ENCODE results near the gene NMS.

NMS gene

DNA sequence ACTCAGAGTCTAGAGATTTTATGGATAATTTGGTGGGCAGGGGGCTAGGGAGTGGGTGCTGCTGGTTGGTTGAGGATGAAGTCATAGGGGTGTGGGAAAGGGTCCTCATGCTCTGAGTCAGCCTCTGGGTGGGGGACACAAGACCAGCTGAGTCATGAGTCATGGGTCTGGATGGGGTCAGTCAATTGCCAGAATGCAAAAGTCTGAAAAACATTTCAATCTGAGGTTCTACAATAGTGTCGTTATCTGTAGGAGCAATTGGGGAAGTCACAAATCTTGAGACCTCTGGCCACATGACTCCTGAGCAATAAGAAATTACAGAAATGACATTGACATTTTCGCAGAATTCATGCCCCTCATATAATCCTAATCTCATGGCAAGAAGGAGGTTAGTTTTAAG lies 15.1 kb downstream of the NMS start:
- DNase-seq: no peak

DNA sequence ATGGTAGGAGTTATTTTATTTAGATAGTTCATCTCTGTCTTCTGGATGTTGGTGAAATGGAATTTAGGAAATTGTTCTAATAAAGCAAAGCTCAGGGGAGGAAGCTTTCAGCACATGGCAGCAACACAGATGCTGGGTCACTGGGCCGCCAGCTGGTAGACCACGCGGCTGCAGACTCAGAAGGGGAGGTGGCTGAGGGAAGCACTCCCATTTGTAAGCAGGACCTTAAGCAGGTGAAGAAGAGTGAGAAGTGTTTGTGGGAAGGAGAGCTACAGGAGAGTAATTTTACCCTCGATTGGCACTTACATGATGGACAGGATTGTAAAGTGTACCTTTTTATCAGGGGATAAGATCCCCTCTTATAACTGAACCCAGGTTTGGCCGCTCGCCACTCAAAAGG lies 24.4 kb downstream of the NMS start:
- no peak for DNase-seq

DNA sequence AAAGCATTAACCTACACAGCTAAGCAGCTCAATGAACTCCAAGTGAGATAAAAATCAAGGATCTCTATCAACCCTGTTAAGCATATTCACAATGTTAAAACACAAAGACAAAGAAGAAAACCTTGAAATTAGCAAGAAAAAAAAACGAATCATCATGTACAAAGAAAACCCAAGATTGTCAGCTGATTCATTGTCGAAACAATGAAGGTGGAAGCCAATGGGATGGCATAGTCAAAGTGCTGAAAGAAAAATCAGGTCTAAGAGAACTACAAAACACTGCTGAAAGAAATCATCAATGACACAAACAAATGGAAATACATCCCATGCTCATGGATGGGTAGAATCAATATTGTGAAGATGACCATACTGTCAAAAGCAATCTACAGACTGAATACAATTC lies 32.5 kb downstream of the NMS start:
- DNase-seq: no peak

DNA sequence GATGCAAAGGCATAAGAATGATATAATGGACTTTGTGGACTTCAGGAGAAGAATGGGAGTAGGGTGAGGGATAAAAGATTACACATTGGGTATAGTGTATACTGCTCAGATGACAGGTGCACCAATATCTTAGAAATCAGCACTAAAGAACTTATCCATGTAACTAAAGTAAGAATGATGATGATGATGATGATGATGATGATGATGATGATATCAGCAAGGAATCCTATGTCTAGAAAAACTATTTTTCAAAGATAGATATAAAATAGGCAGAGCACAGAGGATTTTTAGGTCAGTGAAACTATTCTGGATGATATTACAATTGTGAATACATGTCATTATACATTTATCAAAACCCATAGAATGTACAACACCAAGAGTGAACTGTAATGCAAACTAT lies 34.3 kb downstream of the NMS start:
- no peak for DNase-seq

DNA sequence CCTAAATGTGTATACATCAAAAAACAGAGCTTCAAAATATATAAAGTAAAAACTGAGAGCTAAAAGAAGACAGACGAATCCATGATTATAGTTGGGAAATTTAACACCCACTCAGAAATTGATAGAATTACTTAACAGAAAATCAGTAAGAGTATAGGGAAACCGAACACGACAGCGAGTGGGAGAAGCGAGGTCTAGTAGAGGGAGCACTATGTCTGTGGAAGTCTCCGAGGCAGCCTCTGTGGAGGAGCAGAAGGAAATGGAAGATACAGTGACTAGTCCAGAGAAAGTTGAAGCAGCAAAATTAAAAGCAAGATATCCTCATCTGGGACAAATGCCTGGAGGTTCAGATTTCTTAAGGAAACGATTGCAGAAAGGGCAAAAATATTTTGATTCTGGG lies 38.8 kb downstream of the NMS start:
- DNase-seq: no peak

DNA sequence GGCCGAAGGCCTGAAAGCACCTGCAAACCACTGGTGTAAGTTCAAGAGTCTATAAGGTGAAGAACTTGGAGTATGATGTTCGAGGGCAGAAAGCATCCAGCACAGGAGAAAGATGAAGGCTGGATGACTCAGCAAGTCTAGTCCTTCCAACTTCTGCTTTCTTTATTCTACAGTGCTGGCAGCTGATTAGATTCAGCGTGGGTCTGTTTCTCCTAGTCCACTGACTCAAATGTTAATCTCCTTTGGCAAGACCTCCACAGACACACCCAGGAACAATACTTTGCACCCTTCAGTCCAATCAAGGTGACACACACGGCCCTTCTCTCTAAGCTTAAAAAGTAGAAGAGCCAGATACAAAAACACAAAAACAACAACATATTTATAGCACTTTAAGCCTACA lies 43.4 kb downstream of the NMS start:
- no peak for DNase-seq

DNA sequence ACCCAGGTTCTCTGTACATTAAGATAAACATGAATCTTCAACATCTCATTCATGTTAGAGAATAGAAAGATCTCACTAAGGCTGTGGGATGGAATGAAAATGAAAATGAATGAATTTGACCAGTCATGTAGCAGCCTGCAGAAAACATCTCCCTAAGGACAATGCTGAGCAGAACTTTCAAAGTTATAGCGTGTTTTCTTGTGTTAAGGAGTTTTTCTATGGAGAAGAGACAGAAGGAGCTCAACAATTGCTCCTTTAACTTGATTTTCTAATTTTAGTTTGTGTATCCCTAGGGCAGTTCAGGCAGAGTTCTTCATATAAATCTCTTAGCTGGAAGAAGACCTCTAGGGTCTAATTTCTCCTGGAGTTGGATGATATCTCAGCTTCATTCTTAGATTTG lies 47.3 kb downstream of the NMS start:
- no peak for DNase-seq

DNA sequence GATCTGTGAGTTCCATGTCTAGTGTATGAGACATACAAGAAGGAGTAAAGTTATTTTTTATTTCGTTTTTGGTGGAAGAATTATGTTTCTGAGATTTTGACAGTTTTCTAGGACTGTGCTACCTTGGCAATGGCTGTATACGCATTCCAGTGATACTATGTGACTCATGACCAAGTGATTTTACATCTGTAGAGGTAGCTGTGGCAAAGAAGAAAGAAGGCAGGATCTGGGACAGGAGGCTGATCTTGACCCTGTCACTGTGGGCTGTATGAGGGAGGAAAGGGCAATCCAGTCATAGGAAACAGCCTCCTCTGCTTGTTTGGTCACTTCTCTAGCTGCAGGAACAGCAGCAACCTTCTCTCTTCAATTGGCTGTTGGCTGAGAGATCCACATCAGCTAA lies 48.5 kb downstream of the NMS start:
- DNase-seq: no peak

DNA sequence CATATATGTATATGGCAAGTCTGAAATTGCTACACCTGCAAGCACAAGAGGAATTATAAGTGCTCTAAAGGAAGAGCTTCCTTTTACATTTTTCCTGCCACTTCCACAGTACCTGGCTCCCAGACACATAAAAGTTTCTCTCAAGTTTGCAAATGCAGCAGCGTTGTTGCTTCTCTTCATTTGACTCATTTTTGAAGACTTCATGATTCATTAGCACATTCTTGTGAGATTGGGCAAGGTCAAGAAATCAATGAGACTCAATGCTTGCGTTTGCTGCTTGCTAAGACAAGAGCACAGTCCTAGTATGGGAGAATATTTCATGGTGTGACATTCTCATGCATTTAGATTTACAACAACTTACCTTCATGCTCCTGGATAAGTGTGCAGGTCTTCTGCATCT lies 49.9 kb downstream of the NMS start:
- DNase-seq: no peak

DNA sequence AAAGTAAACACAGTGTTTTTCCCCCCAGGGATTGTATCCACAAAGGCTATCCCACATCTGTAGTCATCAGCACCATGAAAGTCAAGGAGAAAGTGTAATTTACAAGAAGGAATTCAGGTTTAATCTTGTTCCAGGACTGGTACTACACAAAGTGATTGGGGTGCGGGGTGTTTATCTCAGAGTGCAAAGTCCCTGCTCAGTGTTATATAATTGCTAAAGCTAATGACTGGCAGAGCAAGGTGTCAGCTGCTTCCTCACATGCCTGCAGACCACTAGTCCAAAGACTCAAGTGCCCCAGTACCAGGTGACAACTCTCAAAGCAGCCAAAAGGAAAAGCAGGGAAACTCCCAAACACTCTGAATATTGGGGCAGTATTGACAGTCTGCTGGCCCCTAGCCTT lies 52.1 kb downstream of the NMS start:
- no peak for DNase-seq

DNA sequence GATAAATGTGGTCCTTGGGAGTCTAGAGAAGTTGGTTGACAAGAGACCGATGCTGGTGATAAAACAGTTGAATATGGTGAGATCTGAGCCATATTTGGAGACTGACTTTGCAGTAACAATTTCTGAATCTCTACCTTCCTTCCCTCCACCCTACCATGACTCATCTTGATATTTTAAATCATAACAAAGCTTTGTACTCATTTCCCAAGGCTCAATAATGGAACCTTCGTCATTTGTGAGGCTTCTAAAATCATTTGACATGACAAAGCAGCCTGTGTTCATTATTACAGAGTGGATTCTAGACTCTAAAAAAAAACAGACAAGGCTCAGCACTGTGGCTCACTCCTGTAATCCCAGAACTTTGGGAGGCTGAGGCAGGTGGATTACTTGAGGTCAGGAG lies 54.0 kb downstream of the NMS start:
- DNase-seq: no peak

DNA sequence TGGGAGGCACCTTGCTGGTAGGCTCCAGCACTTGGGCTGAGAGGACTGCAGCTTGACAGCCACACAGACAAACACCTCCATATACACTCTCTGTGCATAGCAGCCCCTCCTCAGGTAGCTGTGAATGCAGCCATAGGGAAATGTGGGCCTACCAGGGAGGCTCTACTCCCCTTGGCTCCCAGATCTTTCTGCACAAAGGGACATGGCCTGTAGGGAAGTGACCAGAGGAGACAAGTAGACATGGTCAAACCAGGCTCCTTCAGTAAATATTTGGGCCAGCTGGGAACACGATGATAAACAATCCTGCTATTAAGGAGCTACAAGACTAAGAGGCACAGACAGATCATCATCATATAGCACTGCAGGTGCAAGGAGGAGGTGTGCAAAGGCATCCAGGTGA lies 56.6 kb downstream of the NMS start:
- no peak for DNase-seq

DNA sequence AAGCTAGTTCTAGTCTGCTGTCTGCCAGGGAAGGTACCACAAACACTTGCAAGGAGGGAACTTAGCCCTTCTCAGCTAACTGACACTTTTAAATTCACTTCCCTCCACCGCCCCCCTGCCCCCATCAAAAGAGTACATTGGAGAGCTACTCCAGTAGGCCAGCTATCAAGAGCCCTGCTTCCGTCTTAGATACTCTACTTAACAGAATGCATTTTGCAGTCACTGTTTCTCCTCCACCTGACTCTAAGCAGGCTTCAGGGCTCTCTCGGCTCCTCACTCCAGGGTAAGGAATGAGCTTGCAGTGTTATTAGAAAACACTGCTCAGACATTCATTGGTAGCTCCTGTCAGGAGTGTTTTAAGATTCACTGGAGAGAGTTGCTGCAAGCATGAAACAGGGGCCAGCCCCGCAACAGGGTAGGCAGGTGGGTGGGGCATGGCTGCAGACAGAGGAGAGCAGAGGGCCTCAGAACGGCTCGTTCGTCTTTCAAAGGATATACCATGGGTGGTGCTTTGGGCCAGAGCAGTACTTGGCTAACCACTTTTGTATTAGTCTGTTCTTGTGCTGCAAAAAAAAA lies 57.2 kb downstream of the NMS start:
- DNase-seq: no peak

DNA sequence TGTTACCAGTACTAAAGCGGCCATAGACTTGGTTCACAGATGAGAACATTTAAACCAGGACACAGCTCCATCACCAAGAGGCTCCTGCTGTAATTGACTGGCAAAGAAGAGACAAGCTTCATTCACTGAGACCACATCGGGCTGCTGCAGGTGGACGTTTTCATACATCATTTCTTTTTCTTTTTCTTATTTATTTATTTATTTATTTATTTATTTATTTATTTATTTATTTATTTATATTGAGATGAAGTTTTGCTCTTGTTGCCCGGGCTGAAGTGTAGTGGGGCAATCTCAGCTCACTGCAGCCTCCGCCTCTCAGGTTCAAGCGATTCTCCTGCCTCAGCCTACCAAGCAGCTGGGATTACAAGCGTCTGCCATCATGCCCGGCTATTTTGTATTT lies 58.9 kb downstream of the NMS start:
- DNase-seq: no peak

DNA sequence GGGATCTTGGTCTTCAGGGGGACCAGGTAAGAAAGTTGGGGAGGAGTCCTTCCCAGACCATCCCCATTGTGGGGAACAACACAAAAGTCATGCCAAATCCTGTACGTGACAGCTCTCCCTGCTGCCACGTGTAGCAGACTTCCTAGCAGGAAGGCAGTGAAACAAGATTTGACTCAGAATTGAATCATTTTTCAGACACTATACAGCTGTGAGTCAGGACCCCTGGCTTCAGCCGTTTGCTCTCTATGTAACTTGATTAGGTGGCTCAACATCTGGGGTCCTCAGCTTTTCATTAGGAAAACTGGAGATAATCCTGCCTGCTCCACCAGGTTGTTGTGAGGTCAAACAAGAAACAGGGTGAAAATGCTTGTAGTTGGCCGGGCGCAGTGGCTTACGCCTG lies 59.6 kb downstream of the NMS start:
- DNase-seq: no peak

Data from activated CD4-positive, alpha-beta T cell treated with anti-CD3 and anti-CD28 coated beads, Interleukin-2, amount 50 U/mL, for 48 hours (primary cell).